SK-N-SH (cell line): Measurements from ENCODE around the gene ATXN2. TPM values are rescaled to one million over a fixed set of nuclear protein-coding genes. Genes with fewer than 3 reads are reported as not detected.

ENCODE experiments used
- CTCF ChIA-PET: fragments of 300-600, 350-600 bp; formaldehyde crosslinking; extraction: SDS; loops from one replicate; lab custom pipeline; 2021; lab: Yijun Ruan, JAX
- POLR2A ChIA-PET: fragments of 350-600 bp; sonication (Branson Sonifier 250); formaldehyde crosslinking; extraction: SDS; loops from one replicate; lab custom pipeline; 2020; ENCODE audit warnings: antibody characterized with exemption, inconsistent platforms; lab: Yijun Ruan, JAX
- DNase-seq: peaks from one replicate; pipeline ENCODE4 v3.0.0; 2012
- H2AFZ ChIP-seq: fragments of 200-600 bp; sonication (generic); 2 replicates; pipeline ENCODE4 v1.8.1; 2016; ENCODE audit warnings: antibody characterized with exemption, mild to moderate bottlenecking, low read depth
- H3F3A ChIP-seq: fragments of 200-600 bp; sonication (generic); replicated peaks from 2 replicates; pipeline ENCODE3; 2016; ENCODE audit warnings: antibody characterized with exemption, mild to moderate bottlenecking; ENCODE audit not compliant: insufficient read depth
- H3K27ac ChIP-seq, 2 experiments: fragments of 200-500 bp in 1 of 2; fragments of 200-600 bp in 1 of 2; sonication (Bioruptor generic) in 1 of 2; sonication (generic), shearing (Covaris generic) in 1 of 2; 2 replicates each; pipeline versions ENCODE4 v1.5.1 to v1.6.1; 2014 to 2016; ENCODE audit warnings: low read depth in 2 of 2, inconsistent platforms in 1 of 2, low read length in 1 of 2, mild to moderate bottlenecking in 1 of 2, mixed read lengths in 1 of 2
- H3K27me3 ChIP-seq: fragments of 200-600 bp; sonication (generic), shearing (Covaris generic); 2 replicates; pipeline ENCODE4 v1.6.1; 2016; ENCODE audit warnings: mixed run types; ENCODE audit not compliant: insufficient read depth
- H3K36me3 ChIP-seq, 2 experiments: fragments of 200-500 bp in 1 of 2; fragments of 200-600 bp in 1 of 2; sonication (Bioruptor generic) in 1 of 2; sonication (generic) in 1 of 2; replicated peaks in 1 of 2; 2 replicates each; pipeline versions ENCODE3 to v1.5.1; 2014 to 2016; ENCODE audit warnings: low read length in 1 of 2, mild to moderate bottlenecking in 1 of 2; ENCODE audit not compliant: insufficient read depth in 2 of 2, control insufficient read depth in 1 of 2
- H3K4me1 ChIP-seq, 2 experiments: fragments of 200-500 bp in 1 of 2; fragments of 200-600 bp in 1 of 2; sonication (Bioruptor generic) in 1 of 2; sonication (generic), shearing (Covaris generic) in 1 of 2; 2 replicates each; pipeline versions ENCODE4 v1.5.1 to v1.6.1; 2014 to 2016; ENCODE audit warnings: low read depth in 1 of 2, low read length in 1 of 2, mixed run types in 1 of 2; ENCODE audit not compliant: insufficient read depth in 2 of 2, control insufficient read depth in 1 of 2
- H3K4me2 ChIP-seq: fragments of 200-600 bp; sonication (generic), shearing (Covaris generic); 2 replicates; pipeline ENCODE4 v1.6.1; 2017; ENCODE audit warnings: mixed run types
- H3K4me3 ChIP-seq, 2 experiments: fragments of 200-500 bp in 1 of 2; fragments of 200-600 bp in 1 of 2; sonication (Bioruptor generic) in 1 of 2; sonication (generic), shearing (Covaris generic) in 1 of 2; 2 replicates each; pipeline versions ENCODE4 v1.5.1 to v1.8.1; 2014 to 2016; ENCODE audit warnings: low read depth in 2 of 2, inconsistent platforms in 1 of 2, low read length in 1 of 2, mild to moderate bottlenecking in 1 of 2, mixed read lengths in 1 of 2, moderate library complexity in 1 of 2
- H3K79me2 ChIP-seq: fragments of 200-600 bp; sonication (generic); 2 replicates; pipeline ENCODE4 v1.8.1; 2017; ENCODE audit warnings: mild to moderate bottlenecking; ENCODE audit not compliant: insufficient read depth
- H3K9ac ChIP-seq: fragments of 200-600 bp; sonication (generic); 2 replicates; pipeline ENCODE4 v1.6.1; 2017; ENCODE audit warnings: mixed run types
- H3K9me2 ChIP-seq: fragments of 200-600 bp; sonication (generic); 2 replicates; pipeline ENCODE4 v1.6.1; 2017; ENCODE audit warnings: mixed run types
- H3K9me3 ChIP-seq: fragments of 200-600 bp; sonication (generic); 2 replicates; pipeline ENCODE4 v1.6.1; 2017; ENCODE audit warnings: mixed run types, mild to moderate bottlenecking, moderate library complexity
- H4K20me1 ChIP-seq: fragments of 200-600 bp; sonication (generic); 2 replicates; pipeline ENCODE4 v1.6.1; 2017; ENCODE audit warnings: mild to moderate bottlenecking, mixed run types; ENCODE audit not compliant: insufficient read depth
- CHD2 ChIP-seq: fragments of 150-350 bp; IDR thresholded peaks from 2 replicates; pipeline ENCODE4 v1.6.1; 2018; ENCODE audit warnings: low read length; ENCODE audit not compliant: partially characterized antibody
- CTCF ChIP-seq: fragments of 200-600 bp; sonication (generic); IDR thresholded peaks from 2 replicates; pipeline ENCODE4 v1.6.1; 2017; ENCODE audit warnings: antibody characterized with exemption, mild to moderate bottlenecking, moderate library complexity
- ELF1 ChIP-seq: IDR thresholded peaks from 2 replicates; pipeline ENCODE4 v1.4.0; 2012
- EP300 ChIP-seq, 2 experiments: IDR thresholded peaks; 2 replicates each; pipeline versions ENCODE4 v1.4.0 to v1.6.1; 2012; ENCODE audit warnings: borderline replicate concordance in 1 of 2, low read depth in 1 of 2, low read length in 1 of 2
- EZH2phosphoT487 ChIP-seq: fragments of 200-600 bp; sonication (generic); IDR thresholded peaks from 2 replicates; pipeline ENCODE4 v1.6.1; 2017; ENCODE audit warnings: low read depth, mixed run types, mild to moderate bottlenecking, antibody characterized with exemption, moderate library complexity, borderline replicate concordance
- FOSL2 ChIP-seq: IDR thresholded peaks from 2 replicates; pipeline ENCODE4 v1.4.0; 2012; ENCODE audit warnings: low read depth, mild to moderate bottlenecking, moderate library complexity, borderline replicate concordance
- FOXJ3 ChIP-seq: sonication (generic); formaldehyde crosslinking; IDR thresholded peaks from 2 replicates; pipeline ENCODE4 v1.5.1; 2020; ENCODE audit warnings: mild to moderate bottlenecking, missing genetic modification reagents
- FOXM1 ChIP-seq: IDR thresholded peaks from 2 replicates; pipeline ENCODE4 v1.4.0; 2012; ENCODE audit warnings: low read depth, mild to moderate bottlenecking
- GATA2 ChIP-seq: sonication (generic); formaldehyde crosslinking; IDR thresholded peaks from 2 replicates; pipeline ENCODE4 v1.5.0; 2020; ENCODE audit warnings: mild to moderate bottlenecking, missing genetic modification reagents
- IRF3 ChIP-seq: fragments of 150-350 bp; IDR thresholded peaks from 2 replicates; pipeline ENCODE4 v1.6.1; 2016; ENCODE audit warnings: mild to moderate bottlenecking, low read depth, low read length
- JUND ChIP-seq: IDR thresholded peaks from 2 replicates; pipeline ENCODE4 v1.4.0; 2012
- MAX ChIP-seq: IDR thresholded peaks from 2 replicates; pipeline ENCODE4 v1.4.0; 2012; ENCODE audit warnings: low read depth
- MEF2A ChIP-seq: IDR thresholded peaks from 2 replicates; pipeline ENCODE4 v1.4.0; 2012; ENCODE audit warnings: low read depth, borderline replicate concordance
- MXI1 ChIP-seq: IDR thresholded peaks from 2 replicates; pipeline ENCODE4 v1.6.1; 2012; ENCODE audit warnings: mild to moderate bottlenecking, low read depth, low read length, improper control_type of control experiment
- NRF1 ChIP-seq: IDR thresholded peaks from 2 replicates; pipeline ENCODE4 v1.6.1; 2012; ENCODE audit warnings: low read depth, mild to moderate bottlenecking, low read length
- RAD21 ChIP-seq: IDR thresholded peaks from 2 replicates; pipeline ENCODE4 v1.6.1; 2012; ENCODE audit warnings: mild to moderate bottlenecking, low read length
- RCOR1 ChIP-seq: fragments of 150-350 bp; IDR thresholded peaks from 2 replicates; pipeline ENCODE4 v1.6.1; 2017; ENCODE audit warnings: antibody characterized with exemption, low read length
- REST ChIP-seq: IDR thresholded peaks from 2 replicates; pipeline ENCODE4 v1.6.1; 2012; ENCODE audit warnings: mild to moderate bottlenecking, low read depth, low read length, moderate library complexity
- RFX5 ChIP-seq: IDR thresholded peaks from 2 replicates; pipeline ENCODE4 v1.6.1; 2012; ENCODE audit warnings: mild to moderate bottlenecking, improper control_type of control experiment, low read length
- SIN3A ChIP-seq: IDR thresholded peaks from 2 replicates; pipeline ENCODE4 v1.6.1; 2012; ENCODE audit warnings: low read depth, mild to moderate bottlenecking, low read length, moderate library complexity, borderline replicate concordance
- SMC3 ChIP-seq: IDR thresholded peaks from 2 replicates; pipeline ENCODE4 v1.6.1; 2012; ENCODE audit warnings: low read depth, low read length, improper control_type of control experiment
- USF1 ChIP-seq: IDR thresholded peaks from 2 replicates; pipeline ENCODE4 v1.4.0; 2012; ENCODE audit warnings: low read depth, borderline replicate concordance
- ZBTB33 ChIP-seq: IDR thresholded peaks from 2 replicates; pipeline ENCODE4 v1.4.0; 2012; ENCODE audit warnings: low read depth, borderline replicate concordance
- WGBS: methylation state at CpG from one replicate; pipeline ENCODE4 v1.1.6; 2017; ENCODE audit warnings: low lambda C conversion rate; 5-methylcytosine and 5-hydroxymethylcytosine counted together
- polyA plus RNA-seq, 3 experiments: library from polyadenylated mRNA; depleted of rRNA; stranded (reverse); fragments of >200 nt; gene quantifications; 2 replicates each; pipeline ENCODE4 v1.2.3, GENCODE V29; 2012

ATXN2 gene
- polyA plus RNA-seq, 1 of the 3 experiments (the other 2 are of a cell fraction) = 35.7 TPM

GRCh38 chr12:111599453-111600204 is 514 bp upstream of the ATXN2 start:
- ChIA-PET CTCF (no interaction called here), POLR2A (no interaction called here)
- H3K9me3 ChIP-seq = no peaks in the 10 kb centered on the region
- H4K20me1 ChIP-seq = peaks cover 37% of the 10 kb centered on the region
- no peaks in the 10 kb centered on the region for H3K27me3 ChIP-seq
- H3K27ac ChIP-seq = peak overlapping the region; percentile 97 to 98
- peak overlapping the region; percentile 88 for H3K4me2 ChIP-seq
- H3K4me1 ChIP-seq = peaks cover 8 to 16% of the 10 kb centered on the region in 2 experiments; a peak in 3 of 4 replicates
- DNase-seq = peak; percentile 97
- H3K9ac ChIP-seq = peak overlapping the region; percentile 93
- peak overlapping the region; percentile 93 for H2AFZ ChIP-seq
- no peaks in the 10 kb centered on the region for H3K9me2 ChIP-seq
- peak overlapping the region; percentile 81 to 95 for H3K4me3 ChIP-seq
- peaks cover 49% of the 10 kb centered on the region for H3K79me2 ChIP-seq
- H3K36me3 ChIP-seq = peaks cover 0 to 9% of the 10 kb centered on the region in 2 experiments
- WGBS = 0% methylated on average over 8 of the region's 56 CpGs
- peaks cover 30% of the 10 kb centered on the region for H3F3A ChIP-seq
- peak; percentile 16; the same call in 1 of the 2 replicates for TF ChIP-seq CTCF
- peak; percentile 87 for TF ChIP-seq USF1
- no peak for TF ChIP-seq SMC3
- TF ChIP-seq ELF1 = no peak
- no peak for TF ChIP-seq GATA2 (CRISPR knock-in tag)
- no peak for TF ChIP-seq ZBTB33
- no peak for TF ChIP-seq FOXJ3 (CRISPR knock-in tag)
- no peak for TF ChIP-seq CHD2
- no peak for TF ChIP-seq RCOR1
- TF ChIP-seq JUND = no peak
- no peak for TF ChIP-seq RAD21
- peak; percentile 86; the same call in 1 of the 2 replicates for TF ChIP-seq MXI1
- 0 out of 2 replicates have a peak, but pooled peaks have one; percentile 51 for TF ChIP-seq SIN3A
- no peak for TF ChIP-seq EZH2phosphoT487
- TF ChIP-seq IRF3 = no peak
- no peak; a peak in 1 of 4 replicates for TF ChIP-seq EP300 (IDR thresholded peaks at IDR 0.05; ENCODE audit: borderline replicate concordance in 1 of 2, low read depth in 1 of 2, low read length in 1 of 2)
- TF ChIP-seq NRF1 = no peak
- TF ChIP-seq FOSL2 = peak; percentile 14; the same call in 1 of the 2 replicates
- no peak for TF ChIP-seq FOXM1
- no peak for TF ChIP-seq MEF2A
- TF ChIP-seq RFX5 = no peak
- no peak; the same call in 1 of the 2 replicates for TF ChIP-seq REST
- peak; percentile 94 for TF ChIP-seq MAX
